CD8-positive, alpha-beta memory T cell (primary cell): Measurements from ENCODE around the gene VIPR2. TPM values are rescaled to one million over a fixed set of nuclear protein-coding genes. Genes with fewer than 3 reads are reported as not detected.
"Not testable (repeated sequence)": the region's sequence is repeated elsewhere in the genome, so short reads cannot be mapped to it uniquely, and the experiment has no call there.

Experiments used
- CTCF ChIA-PET: fragments of 350-600 bp; sonication (Branson Sonifier 250); formaldehyde crosslinking; loops from one replicate; lab custom pipeline; 2021; ENCODE audit warnings: antibody characterized with exemption; lab: Charles Lee
- POLR2A ChIA-PET: fragments of 350-600 bp; sonication (Branson Sonifier 250); formaldehyde crosslinking; loops from one replicate; lab custom pipeline; 2021; ENCODE audit warnings: antibody characterized with exemption; lab: Charles Lee
- DNase-seq, 5 donors: peaks; one replicate each; pipeline versions ENCODE4 v3.0.0 to v3.0.0-alpha.2; 2020 to 2022; ENCODE audit warnings: mixed read lengths in 1 of 5
- H3K27ac ChIP-seq: one replicate; pipeline ENCODE4 v1.7.0; 2013; ENCODE audit warnings: low read depth, mild to moderate bottlenecking, low read length, moderate library complexity
- H3K27me3 ChIP-seq: 2 replicates; pipeline ENCODE4 v1.7.0; 2013; ENCODE audit warnings: low read length, mild to moderate bottlenecking; ENCODE audit not compliant: insufficient read depth, poor library complexity, severe bottlenecking
- H3K36me3 ChIP-seq: 2 replicates; pipeline ENCODE4 v1.7.0; 2013; ENCODE audit warnings: mild to moderate bottlenecking, low read length, moderate library complexity; ENCODE audit not compliant: insufficient read depth
- H3K4me1 ChIP-seq: 2 replicates; pipeline ENCODE4 v1.7.0; 2013; ENCODE audit warnings: mild to moderate bottlenecking, low read length, moderate library complexity; ENCODE audit not compliant: insufficient read depth
- H3K4me3 ChIP-seq: 2 replicates; pipeline ENCODE4 v1.7.0; 2013; ENCODE audit warnings: mild to moderate bottlenecking, low read length
- H3K9me3 ChIP-seq: 2 replicates; pipeline ENCODE4 v1.7.0; 2013; ENCODE audit warnings: mild to moderate bottlenecking, low read length
- H3K27ac Mint-ChIP-seq, 8 donors: one replicate each; pipeline ENCODE4 v1.8.0; 2020 to 2021; ENCODE audit warnings: mixed read lengths in 8 of 8, mild to moderate bottlenecking in 6 of 8, inconsistent platforms in 3 of 8, moderate library complexity in 3 of 8
- H3K27me3 Mint-ChIP-seq, 2 donors: one replicate each; pipeline ENCODE4 v1.8.0; 2020 to 2021; ENCODE audit warnings: mixed read lengths in 2 of 2, mild to moderate bottlenecking in 1 of 2, moderate library complexity in 1 of 2
- H3K36me3 Mint-ChIP-seq, 3 donors: one replicate each; pipeline ENCODE4 v1.8.0; 2020 to 2021; ENCODE audit warnings: mixed read lengths in 3 of 3, inconsistent platforms in 1 of 3, mild to moderate bottlenecking in 1 of 3
- H3K4me1 Mint-ChIP-seq, 3 donors: one replicate each; pipeline ENCODE4 v1.8.0; 2020 to 2021; ENCODE audit warnings: mixed read lengths in 3 of 3, inconsistent platforms in 1 of 3, mild to moderate bottlenecking in 1 of 3
- H3K4me3 Mint-ChIP-seq, 7 donors: one replicate each; pipeline ENCODE4 v1.8.0; 2020 to 2021; ENCODE audit warnings: mixed read lengths in 7 of 7, mild to moderate bottlenecking in 6 of 7, moderate library complexity in 4 of 7, inconsistent platforms in 2 of 7
- H3K9me3 Mint-ChIP-seq, 5 donors: one replicate each; pipeline ENCODE4 v1.8.0; 2020 to 2022; ENCODE audit warnings: mixed read lengths in 5 of 5, mild to moderate bottlenecking in 3 of 5, moderate library complexity in 2 of 5, inconsistent platforms in 1 of 5
- polyA plus RNA-seq: library from polyadenylated mRNA; unstranded; fragments of 300-500 nt; fragmentation: Illumina TruSeq; gene quantifications from one replicate; pipeline ENCODE4 v1.2.3, GENCODE V29; 2021
- total RNA-seq, 2 experiments: library from RNA; stranded (reverse); gene quantifications; one replicate each; pipeline ENCODE4 v1.2.3, GENCODE V29; 2021

Gene VIPR2
- total and polyA plus RNA-seq, 3 experiments from 2014 or later, result 0.15 to 0.61 (median 0.31) TPM

DNA sequence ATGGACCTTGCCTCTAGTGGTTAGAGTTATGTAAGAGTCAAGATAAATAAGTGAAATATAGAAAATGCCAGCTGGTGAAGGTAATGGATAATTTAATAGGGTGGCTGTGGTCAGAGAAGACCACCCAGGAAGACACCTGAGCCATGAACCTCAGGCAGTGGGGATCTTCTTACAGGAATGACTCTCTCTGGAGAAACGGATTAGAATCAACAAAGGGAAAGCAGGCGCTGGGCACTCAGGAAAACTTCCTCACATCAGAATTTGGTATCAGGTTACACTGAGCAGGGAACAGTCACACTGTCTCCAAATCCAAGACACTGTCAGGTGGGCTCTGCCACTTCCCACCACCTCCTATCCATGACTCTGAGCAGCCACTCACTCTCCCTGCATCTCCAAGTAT lies 155.7 kb downstream of the VIPR2 start:
- Mint-ChIP-seq H3K4me3 (no peak overlapping the region), H3K27me3 (peaks cover 25 to 39% of the 10 kb centered on the region in 2 donors), H3K27ac (no peak overlapping the region), H3K9me3 (peaks cover 0 to 12% (median 8%) of the 10 kb centered on the region in 5 donors), H3K4me1 (peaks cover 7 to 11% (median 7%) of the 10 kb centered on the region in 3 donors), H3K36me3 (peaks cover 0 to 5% (median 0%) of the 10 kb centered on the region in 3 donors)
- Histone ChIP-seq H3K4me3 (no peak overlapping the region), H3K36me3 (no peaks in the 10 kb centered on the region), H3K9me3 (no peaks in the 10 kb centered on the region), H3K4me1 (peaks cover 8% of the 10 kb centered on the region), H3K27me3 (no peaks in the 10 kb centered on the region), H3K27ac (no peak overlapping the region)
- no peak for DNase-seq
- ChIA-PET POLR2A (no interaction called here), CTCF (interaction anchor here (1.6 kb wide), 1 partner anchor 12 kb away, joined by 4 read pairs; no protein-coding TSS in a partner anchor)

DNA sequence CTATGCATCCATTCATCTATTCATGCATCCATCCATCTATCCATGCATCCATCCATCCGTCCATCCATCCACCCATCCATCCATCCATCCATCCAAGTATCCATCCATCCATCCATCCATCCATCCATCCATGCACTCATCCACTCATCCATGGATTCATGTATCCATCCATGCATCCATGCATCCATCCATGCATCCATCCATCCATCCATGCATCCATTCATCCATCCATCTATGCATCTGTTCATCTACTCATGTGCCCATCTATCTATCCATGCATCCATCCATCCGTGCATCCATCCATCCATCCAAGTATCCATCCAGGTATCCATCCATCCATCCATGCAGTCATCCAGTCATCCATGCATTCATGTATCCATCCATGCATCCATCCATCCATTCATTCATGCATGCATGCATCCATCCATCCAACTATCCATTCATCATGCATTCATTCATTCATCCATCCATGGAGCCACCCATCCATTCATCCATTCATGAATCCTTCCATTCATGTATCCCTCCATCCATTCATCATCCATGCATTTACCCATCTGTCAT lies 156.3 kb downstream of the VIPR2 start:
- CTCF ChIA-PET, result interaction anchor here (1.6 kb wide), 1 partner anchor 11 kb away, joined by 4 read pairs; no protein-coding TSS in a partner anchor
- Histone ChIP-seq H3K4me1 (peaks cover 8% of the 10 kb centered on the region), H3K9me3 (peaks cover 2% of the 10 kb centered on the region), H3K4me3 (no peak overlapping the region), H3K27ac (no peak overlapping the region), H3K27me3 (no peaks in the 10 kb centered on the region), H3K36me3 (no peaks in the 10 kb centered on the region)
- no peak for DNase-seq
- Mint-ChIP-seq H3K9me3 (peaks cover 0 to 15% (median 10%) of the 10 kb centered on the region in 5 donors), H3K4me1 (peaks cover 7 to 11% (median 7%) of the 10 kb centered on the region in 3 donors), H3K27me3 (peaks cover 23 to 33% of the 10 kb centered on the region in 2 donors), H3K4me3 (no peak overlapping the region), H3K36me3 (peaks cover 0 to 4% (median 0%) of the 10 kb centered on the region in 3 donors), H3K27ac (no peak overlapping the region)
- POLR2A ChIA-PET, result no interaction called here

DNA sequence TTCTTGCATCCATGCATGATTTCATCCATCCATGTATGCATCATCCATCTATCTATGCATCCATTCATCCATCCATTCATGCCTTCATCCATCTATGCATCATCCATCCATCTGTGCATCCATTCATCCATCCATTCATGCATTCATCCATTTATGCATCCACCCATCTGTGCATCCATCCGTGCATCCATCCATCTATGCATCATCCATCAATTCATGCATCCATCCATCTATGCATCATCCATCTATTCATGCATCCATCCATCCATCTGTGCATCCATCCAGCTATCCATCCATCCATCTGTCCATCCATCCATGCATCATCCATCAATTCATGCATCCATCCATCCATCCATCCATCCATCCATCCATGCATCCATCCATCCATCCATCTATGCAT lies 157.0 kb downstream of the VIPR2 start:
- H3K9me3 Mint-ChIP-seq, result peaks cover 0 to 20% (median 11%) of the 10 kb centered on the region in 5 donors
- CTCF ChIA-PET, result no interaction called here
- H3K4me1 ChIP-seq, result peaks cover 5% of the 10 kb centered on the region
- no peak overlapping the region for H3K27ac ChIP-seq
- H3K4me3 Mint-ChIP-seq, result no peak overlapping the region
- peaks cover under 1 to 5% (median 2%) of the 10 kb centered on the region in 3 donors for H3K4me1 Mint-ChIP-seq
- H3K27me3 ChIP-seq, result no peaks in the 10 kb centered on the region
- H3K9me3 ChIP-seq, result peaks cover 9% of the 10 kb centered on the region
- H3K36me3 ChIP-seq, result no peaks in the 10 kb centered on the region
- POLR2A ChIA-PET, result no interaction called here
- no peak overlapping the region for H3K27ac Mint-ChIP-seq
- peaks cover 16 to 27% of the 10 kb centered on the region in 2 donors for H3K27me3 Mint-ChIP-seq
- H3K4me3 ChIP-seq, result no peak overlapping the region
- no peak for DNase-seq
- H3K36me3 Mint-ChIP-seq, result peaks cover 0 to 4% (median 0%) of the 10 kb centered on the region in 3 donors

DNA sequence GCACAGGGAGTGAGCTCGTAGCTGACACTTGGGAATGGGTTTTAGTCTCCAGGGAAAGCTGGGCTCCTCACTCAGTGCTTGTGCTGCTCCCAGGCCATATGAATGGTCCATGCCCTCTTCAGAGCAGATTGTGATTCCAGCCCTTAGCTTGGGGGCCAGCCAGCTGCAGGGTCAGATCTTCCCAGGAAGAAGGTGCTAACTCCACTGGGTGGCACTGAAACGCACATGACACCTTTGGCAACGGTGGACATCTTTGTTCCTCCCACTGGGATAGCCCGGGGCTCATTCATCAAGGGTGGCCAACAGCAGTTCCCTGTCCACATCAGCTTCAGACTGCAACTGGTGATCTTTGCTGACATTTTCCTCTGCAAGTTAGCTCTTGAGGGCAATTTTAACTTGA lies 159.1 kb downstream of the VIPR2 start:
- DNase-seq, result no peak
- H3K4me3 Mint-ChIP-seq, result no peak overlapping the region
- Histone ChIP-seq H3K4me3 (no peak overlapping the region), H3K9me3 (peaks cover 15% of the 10 kb centered on the region), H3K27me3 (no peaks in the 10 kb centered on the region), H3K4me1 (no peaks in the 10 kb centered on the region), H3K27ac (no peak overlapping the region), H3K36me3 (no peaks in the 10 kb centered on the region)
- peaks cover 0 to 24% (median 21%) of the 10 kb centered on the region in 5 donors for H3K9me3 Mint-ChIP-seq
- ChIA-PET POLR2A (no interaction called here), CTCF (interaction anchor here (1.4 to 1.6 kb wide), 2 partner anchors 8 to 10 kb away, joined by 7 to 8 read pairs; no protein-coding TSS in a partner anchor)
- H3K4me1 Mint-ChIP-seq, result no peaks in the 10 kb centered on the region
- peaks cover 0 to 4% (median 0%) of the 10 kb centered on the region in 3 donors for H3K36me3 Mint-ChIP-seq
- H3K27me3 Mint-ChIP-seq, result peaks cover 8% of the 10 kb centered on the region in 2 donors
- H3K27ac Mint-ChIP-seq, result no peak overlapping the region

DNA sequence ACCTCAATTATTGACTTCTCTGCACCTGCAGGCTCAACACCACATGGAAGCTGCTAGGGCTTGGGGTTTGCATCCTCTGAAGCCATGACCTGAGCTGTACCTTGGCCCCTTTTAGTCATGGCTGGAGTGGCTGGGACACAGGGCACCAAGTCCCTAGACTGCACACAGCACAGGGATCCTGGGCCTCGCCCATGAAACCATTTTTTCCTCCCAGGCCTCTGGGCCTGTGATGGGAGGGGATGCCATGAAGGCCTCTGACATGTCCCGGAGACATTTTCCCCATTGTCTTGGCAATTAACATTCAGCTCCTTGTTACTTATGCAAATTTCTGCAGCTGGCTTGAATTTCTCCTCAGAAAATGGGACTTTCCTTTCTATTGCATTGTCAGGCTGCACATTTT lies 160.7 kb downstream of the VIPR2 start:
- H3K27me3 ChIP-seq, H3K27ac Mint-ChIP-seq, H3K4me1 Mint-ChIP-seq, H3K27ac ChIP-seq, H3K27me3 Mint-ChIP-seq, POLR2A ChIA-PET, H3K36me3 ChIP-seq, H3K4me3 Mint-ChIP-seq, DNase-seq, H3K36me3 Mint-ChIP-seq, H3K4me3 ChIP-seq, H3K4me1 ChIP-seq: not testable (repeated sequence)
- H3K9me3 ChIP-seq, result peaks cover 15% of the 10 kb centered on the region
- CTCF ChIA-PET, result interaction anchor here (2.0 kb wide), 1 partner anchor 288 kb away, joined by 4 read pairs; no protein-coding TSS in a partner anchor
- H3K9me3 Mint-ChIP-seq, result peaks cover 0 to 25% (median 21%) of the 10 kb centered on the region in 5 donors

GRCh38 chr7:158982080-158982479 lies 162.6 kb downstream of the VIPR2 start:
- H3K27ac Mint-ChIP-seq, H3K4me1 Mint-ChIP-seq, H3K36me3 ChIP-seq, H3K4me3 Mint-ChIP-seq, H3K27ac ChIP-seq, POLR2A ChIA-PET, H3K4me1 ChIP-seq, H3K36me3 Mint-ChIP-seq, H3K27me3 ChIP-seq, DNase-seq, H3K27me3 Mint-ChIP-seq: not testable (repeated sequence)
- H3K9me3 Mint-ChIP-seq, result peaks cover 0 to 25% (median 21%) of the 10 kb centered on the region in 5 donors
- CTCF ChIA-PET, result interaction anchor here (2.0 kb wide), 1 partner anchor 286 kb away, joined by 4 read pairs; no protein-coding TSS in a partner anchor
- peak overlapping the region; percentile 15 for H3K4me3 ChIP-seq
- peaks cover 15% of the 10 kb centered on the region for H3K9me3 ChIP-seq

- H3K4me1 ChIP-seq, result peaks cover 18% of the 10 kb centered on the region
- no peak overlapping the region for H3K4me3 Mint-ChIP-seq
- H3K36me3 Mint-ChIP-seq, result peaks cover 0 to 4% (median 0%) of the 10 kb centered on the region in 3 donors
- peaks cover 0 to 1% of the 10 kb centered on the region in 2 donors for H3K27me3 Mint-ChIP-seq
- CTCF ChIA-PET, result no interaction called here
- peaks cover 15% of the 10 kb centered on the region for H3K9me3 ChIP-seq
- peaks cover 0 to 24% (median 21%) of the 10 kb centered on the region in 5 donors for H3K9me3 Mint-ChIP-seq
- no peaks in the 10 kb centered on the region for H3K27me3 ChIP-seq
- peak overlapping the region in 2 of 8 donors; percentile 10 to 35 for H3K27ac Mint-ChIP-seq
- POLR2A ChIA-PET, result no interaction called here
- H3K27ac ChIP-seq, result no peak overlapping the region
- peaks cover 15 to 25% (median 19%) of the 10 kb centered on the region in 3 donors for H3K4me1 Mint-ChIP-seq
- no peak for DNase-seq
- H3K4me3 ChIP-seq, result no peak overlapping the region
- H3K36me3 ChIP-seq, result no peaks in the 10 kb centered on the region
Measured at GRCh38 chr7:158979635-158980351, 164.9 kb downstream of the VIPR2 start.

DNA sequence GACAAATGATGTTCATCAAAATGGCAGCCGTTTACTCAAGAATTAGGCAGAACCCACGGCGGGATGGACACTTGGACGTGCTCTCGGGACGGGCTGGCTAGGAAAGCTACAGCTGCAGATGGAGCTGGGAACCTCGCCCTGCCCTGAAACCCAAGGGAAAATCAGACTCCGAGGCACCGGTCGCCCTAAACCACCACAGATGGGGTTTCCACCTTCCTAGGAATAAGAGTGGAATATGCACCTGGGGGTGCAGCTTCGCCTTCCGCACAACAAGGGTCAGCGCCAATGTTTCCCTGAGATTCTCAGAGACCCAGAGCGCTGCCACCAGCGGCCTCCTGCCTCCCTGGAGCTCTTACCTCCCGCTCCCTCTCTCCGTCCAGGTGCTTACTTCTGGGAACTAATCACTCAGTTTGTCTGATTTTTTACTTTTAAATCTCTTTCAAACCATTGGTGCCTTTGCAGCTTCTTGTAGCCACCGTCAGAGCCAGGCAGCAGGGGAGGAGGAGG lies 165.6 kb downstream of the VIPR2 start:
- H3K36me3 ChIP-seq, result no peaks in the 10 kb centered on the region
- Mint-ChIP-seq H3K4me1 (peaks cover 15 to 26% (median 21%) of the 10 kb centered on the region in 3 donors), H3K27ac (no peak overlapping the region), H3K27me3 (no peaks in the 10 kb centered on the region), H3K4me3 (no peak overlapping the region), H3K9me3 (peaks cover 0 to 17% (median 14%) of the 10 kb centered on the region in 5 donors), H3K36me3 (no peaks in the 10 kb centered on the region)
- no peak for DNase-seq
- H3K27me3 ChIP-seq, result no peaks in the 10 kb centered on the region
- H3K27ac ChIP-seq, result no peak overlapping the region
- ChIA-PET POLR2A (no interaction called here), CTCF (no interaction called here)
- peaks cover 15% of the 10 kb centered on the region for H3K9me3 ChIP-seq
- peaks cover 18% of the 10 kb centered on the region for H3K4me1 ChIP-seq
- H3K4me3 ChIP-seq, result no peak overlapping the region
